Hypothalamus (tissue), 51 donors: Measurements from ENCODE around the gene COL12A1.
"Not testable (repeated sequence)": the region's sequence is repeated elsewhere in the genome, so short reads cannot be mapped to it uniquely, and the experiment has no call there.

Experiments
- DNase-seq, 51 donors: peaks; one replicate each; lab custom pipeline; 2025; lab: John Stamatoyannopoulos, UW

The COL12A1 gene

DNA sequence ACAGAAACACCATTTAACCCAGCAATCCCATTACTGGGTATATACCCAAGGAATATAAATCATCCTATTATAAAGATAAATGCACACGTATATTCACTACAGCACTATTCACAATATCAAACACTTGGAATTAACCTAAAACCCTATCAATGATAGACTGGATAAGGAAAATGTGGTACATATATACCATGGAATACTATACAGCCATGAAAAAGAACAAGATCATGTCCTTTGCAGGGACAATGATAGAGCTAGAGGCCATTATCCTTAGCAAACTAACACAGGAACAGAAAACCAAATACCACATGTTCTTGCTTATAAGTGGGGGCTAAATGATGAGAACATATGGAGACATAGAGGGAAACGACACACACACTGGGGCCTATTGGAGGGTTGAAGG is 19.3 kb downstream of the COL12A1 start:
- not testable (repeated sequence) for DNase-seq

GRCh38 chr6:75183099-75183541 is 22.7 kb downstream of the COL12A1 start:
- no peak for DNase-seq

DNA sequence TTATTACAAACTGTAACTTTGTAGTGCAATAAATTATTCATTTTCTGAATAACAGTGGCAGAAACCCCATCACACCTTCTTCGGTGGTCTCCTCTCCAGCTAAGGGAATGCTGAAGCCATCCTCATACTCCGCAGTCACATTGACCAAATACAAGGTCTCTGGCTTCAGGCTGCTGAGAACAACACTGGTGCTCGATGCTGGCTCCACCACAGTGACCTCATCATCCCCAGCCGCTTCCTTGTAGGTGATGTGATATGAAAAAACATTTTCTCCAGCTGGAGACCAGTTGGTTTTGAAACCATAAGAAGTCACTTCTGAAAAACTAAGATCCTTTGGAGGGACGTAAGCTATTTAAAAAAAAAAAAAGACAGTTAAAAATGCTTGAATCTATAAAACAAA is 25.0 kb downstream of the COL12A1 start:
- DNase-seq = no peak

DNA sequence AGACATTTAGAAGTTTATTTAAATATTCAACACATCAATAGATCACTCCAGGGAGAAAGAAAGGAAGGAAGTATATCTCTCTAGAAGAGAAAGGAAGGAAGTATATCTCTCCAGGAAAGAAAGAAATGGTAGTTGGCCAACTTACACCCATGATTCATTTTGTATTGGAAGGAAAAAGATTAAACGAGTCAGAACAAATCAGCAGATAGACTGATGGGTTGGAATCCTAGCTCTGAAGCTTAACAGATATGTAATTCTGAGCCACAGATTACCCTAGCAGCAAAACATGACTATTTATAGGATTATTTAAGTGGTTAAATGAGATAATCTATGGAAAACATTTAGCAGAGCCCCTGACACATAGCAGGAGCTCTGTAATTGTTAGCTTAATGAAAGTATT is 27.1 kb downstream of the COL12A1 start:
- DNase-seq = no peak

GRCh38 chr6:75176076-75176582 is 29.7 kb downstream of the COL12A1 start:
- DNase-seq = no peak

- no peak for DNase-seq
These were observed 33.9 kb downstream of the COL12A1 start for GRCh38 chr6:75171986-75172385.

GRCh38 chr6:75171567-75171966 is 34.3 kb downstream of the COL12A1 start:
- DNase-seq = no peak

GRCh38 chr6:75170691-75171560 is 34.9 kb downstream of the COL12A1 start:
- DNase-seq = no peak

DNA sequence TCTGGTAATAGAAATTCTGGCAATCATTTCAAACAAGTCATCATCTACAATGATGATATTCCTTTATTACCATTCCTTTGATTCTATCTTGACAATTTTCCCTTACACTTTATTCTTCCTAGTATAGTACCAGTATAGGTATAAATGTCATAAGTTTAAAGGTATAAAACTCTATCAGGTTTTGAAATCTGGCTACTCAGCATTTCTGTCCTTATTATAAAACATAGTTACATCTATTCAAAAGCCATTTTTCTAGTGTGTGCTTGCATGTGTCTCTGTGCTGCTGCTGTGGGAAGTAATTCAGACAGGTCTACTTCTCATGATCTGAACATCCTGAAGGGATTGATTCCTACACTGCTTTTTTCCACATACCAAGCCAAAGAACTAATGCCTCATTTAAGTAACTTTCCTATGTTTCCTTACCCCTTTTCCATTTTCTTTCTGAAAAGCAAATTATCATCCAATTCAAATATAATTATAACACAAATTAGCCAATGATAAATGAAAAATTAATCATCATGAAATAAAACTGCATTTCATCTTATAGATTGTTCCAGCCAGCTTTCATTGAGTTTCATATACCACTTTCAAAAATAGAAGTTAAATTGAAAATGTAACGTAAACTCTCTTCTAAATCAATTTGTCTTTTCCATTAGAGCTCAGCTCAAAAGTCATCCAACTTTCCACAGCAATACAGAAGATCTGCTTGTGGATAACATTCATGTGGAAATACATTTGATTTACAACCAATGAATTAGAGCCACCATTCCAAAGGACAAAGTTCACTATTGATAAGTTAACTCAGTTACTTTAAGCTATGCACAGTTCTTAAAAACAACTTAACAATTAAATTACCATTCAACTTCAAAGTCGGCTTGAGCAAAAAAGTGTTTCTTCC is 35.9 kb downstream of the COL12A1 start:
- no peak for DNase-seq

GRCh38 chr6:75167851-75168250 is 38.0 kb downstream of the COL12A1 start:
- DNase-seq = no peak

DNA sequence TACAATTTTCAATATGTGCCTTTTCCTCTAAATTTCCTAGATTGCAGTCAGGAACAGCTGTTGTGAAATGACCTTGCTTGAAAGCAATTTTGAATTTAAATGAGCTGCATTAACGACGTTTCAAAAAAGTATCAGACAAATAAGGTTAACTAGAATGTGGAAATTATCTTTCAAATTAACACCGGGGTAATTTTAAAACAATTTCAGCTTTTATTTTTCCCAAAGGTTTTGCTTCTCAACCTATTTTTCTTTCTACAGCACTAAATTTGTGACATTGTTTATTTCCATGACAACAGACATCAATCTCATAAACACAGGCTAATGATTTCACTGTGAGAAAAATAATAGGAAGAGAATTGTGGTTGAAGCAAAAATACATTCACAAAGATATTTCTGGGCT is 38.5 kb downstream of the COL12A1 start:
- DNase-seq = no peak

DNA sequence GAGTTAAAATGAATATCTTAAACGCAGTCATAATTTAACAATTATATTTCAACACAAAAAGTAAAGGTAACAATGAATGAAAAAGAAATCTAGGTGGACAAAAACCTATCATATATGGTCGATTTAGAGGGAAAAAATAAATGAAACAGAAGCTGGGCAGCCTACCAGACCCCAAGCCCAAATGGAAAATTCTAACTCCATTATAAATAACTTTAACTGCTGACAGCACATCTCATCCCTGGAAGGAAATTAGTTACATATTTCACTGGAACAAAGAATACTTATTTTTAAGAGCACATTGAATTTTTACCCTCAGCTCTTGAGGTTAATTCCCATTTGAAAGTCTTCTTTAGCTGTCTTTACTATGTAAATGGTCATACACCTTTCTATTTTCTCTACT is 39.1 kb downstream of the COL12A1 start:
- no peak for DNase-seq

GRCh38 chr6:75166236-75166635 is 39.6 kb downstream of the COL12A1 start:
- DNase-seq = no peak

GRCh38 chr6:75158176-75158575 is 47.7 kb downstream of the COL12A1 start:
- no peak for DNase-seq

- DNase-seq = no peak
These were observed 48.5 kb downstream of the COL12A1 start for GRCh38 chr6:75157336-75157735.

DNA sequence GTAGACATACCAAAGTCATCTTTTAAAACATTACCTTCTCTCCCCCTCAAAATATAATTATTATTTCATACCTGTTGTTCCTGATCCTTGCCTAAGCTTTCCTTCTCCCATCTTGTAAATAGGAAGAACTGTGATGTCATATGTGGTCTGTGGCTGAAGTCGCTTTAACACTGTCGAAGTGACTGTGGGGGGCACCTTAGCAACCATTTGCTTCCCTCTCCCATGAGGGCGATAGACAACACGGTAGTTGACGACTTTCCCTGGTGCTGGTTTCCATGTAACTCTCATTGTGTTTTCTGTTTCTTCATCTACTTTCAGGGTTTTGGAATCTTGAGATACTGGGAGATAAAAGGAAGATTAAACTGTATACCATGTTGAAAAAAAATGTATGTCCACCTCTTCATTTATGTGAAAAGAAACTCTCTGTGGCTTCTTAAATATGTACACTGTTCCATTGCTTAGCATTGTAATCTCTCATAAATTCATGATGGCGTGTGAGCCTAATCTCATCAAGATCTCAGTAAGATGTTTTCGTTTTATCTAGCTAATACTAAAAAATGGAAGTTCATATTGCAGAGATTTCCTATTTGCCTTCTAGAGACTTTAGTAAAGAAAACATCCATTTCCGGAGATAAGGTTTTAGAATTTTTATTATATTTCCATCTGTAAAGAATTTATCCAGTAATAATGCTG is 49.5 kb downstream of the COL12A1 start:
- no peak for DNase-seq

- DNase-seq = no peak
These were observed 50.2 kb downstream of the COL12A1 start for GRCh38 chr6:75155631-75156030.

- no peak for DNase-seq
These were observed 50.9 kb downstream of the COL12A1 start for GRCh38 chr6:75154973-75155372.

DNA sequence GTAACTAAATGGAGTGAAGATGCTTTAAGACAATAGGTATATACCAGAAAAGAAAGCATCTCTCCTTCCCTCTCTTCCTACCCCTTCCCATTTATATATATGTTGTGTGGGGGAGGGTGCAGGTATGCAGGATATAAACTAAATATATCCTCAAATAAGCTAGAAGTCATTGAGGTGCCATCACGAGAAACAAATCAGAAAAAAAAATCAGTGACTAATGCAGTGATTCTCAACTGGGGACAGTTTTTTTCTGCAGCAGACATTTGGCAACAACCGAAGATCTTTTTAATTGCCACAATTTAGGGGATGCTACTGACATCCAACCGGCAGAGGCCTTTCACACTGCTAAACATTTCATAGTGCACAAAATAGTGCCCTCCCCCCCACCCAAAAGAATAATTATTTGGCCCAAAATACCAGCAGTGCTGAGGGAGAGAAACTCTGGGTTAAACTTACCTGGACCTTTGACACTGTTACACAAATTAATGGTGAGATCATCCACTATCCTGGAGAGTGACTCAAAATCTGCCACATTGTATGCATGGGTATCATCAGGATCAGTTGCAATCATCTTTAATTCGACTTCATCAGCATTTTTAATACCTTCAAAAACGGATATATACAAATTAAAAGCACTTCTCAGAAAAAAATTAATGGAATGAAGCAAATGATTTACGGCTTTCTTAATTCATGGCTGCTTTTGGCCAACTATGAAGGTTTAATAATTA is 55.0 kb downstream of the COL12A1 start:
- no peak for DNase-seq

- DNase-seq = no peak
These were observed 56.2 kb downstream of the COL12A1 start for GRCh38 chr6:75149696-75150095.
